ENCODE measurements around the gene CA5A. TPM values are rescaled to one million over a fixed set of nuclear protein-coding genes. Genes with fewer than 3 reads are reported as not detected.

The CA5A gene
- total and polyA plus RNA-seq, 9 of the 15 experiments (the other 6 are each of a cell fraction or from before 2014, with no cell fraction given), result not detected

DNA sequence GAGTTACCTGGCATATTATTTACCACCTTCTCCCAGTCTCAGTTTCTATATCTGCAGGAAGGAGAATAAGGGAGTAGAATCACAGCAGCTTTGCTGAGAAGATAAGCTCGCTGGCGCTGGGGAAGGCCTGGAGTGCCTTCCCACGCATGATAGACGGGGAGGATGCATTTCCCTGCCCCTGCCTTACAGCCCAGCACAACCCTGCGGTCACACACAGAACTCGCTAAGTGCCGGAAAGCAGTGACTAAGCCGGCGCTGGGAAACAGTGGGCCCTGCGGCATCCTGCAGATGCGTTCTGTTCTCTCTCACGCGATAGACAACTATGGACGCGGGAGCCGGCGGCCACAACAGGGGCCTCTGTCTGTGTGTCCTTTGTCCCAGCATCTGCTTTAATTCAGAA is 4.8 kb downstream of the CA5A start (continued):
- no peak for TF ChIP-seq KAT2B (IDR thresholded peaks at IDR 0.05; ENCODE audit: low read depth, low read length)
- TF ChIP-seq EP300 (IDR thresholded peaks at IDR 0.05; ENCODE audit: low read length), result peak; percentile 36; the same call in 1 of the 2 replicates
- no peak for TF ChIP-seq NCOA6 (IDR thresholded peaks at IDR 0.05)
- TF ChIP-seq HNRNPK (IDR thresholded peaks at IDR 0.05; ENCODE audit: low read depth, low read length, poor library complexity, severe bottlenecking), result no peak
- TF ChIP-seq ZNF75A (CRISPR knock-in tag; IDR thresholded peaks at IDR 0.05), result no peak
- no peak for TF ChIP-seq XRCC3 (IDR thresholded peaks at IDR 0.05)
- TF ChIP-seq ZKSCAN3 (CRISPR knock-in tag; IDR thresholded peaks at IDR 0.05), result no peak
- TF ChIP-seq NCOA4 (IDR thresholded peaks at IDR 0.05; ENCODE audit: partially characterized antibody), result no peak
- TF ChIP-seq, protein P1, sequence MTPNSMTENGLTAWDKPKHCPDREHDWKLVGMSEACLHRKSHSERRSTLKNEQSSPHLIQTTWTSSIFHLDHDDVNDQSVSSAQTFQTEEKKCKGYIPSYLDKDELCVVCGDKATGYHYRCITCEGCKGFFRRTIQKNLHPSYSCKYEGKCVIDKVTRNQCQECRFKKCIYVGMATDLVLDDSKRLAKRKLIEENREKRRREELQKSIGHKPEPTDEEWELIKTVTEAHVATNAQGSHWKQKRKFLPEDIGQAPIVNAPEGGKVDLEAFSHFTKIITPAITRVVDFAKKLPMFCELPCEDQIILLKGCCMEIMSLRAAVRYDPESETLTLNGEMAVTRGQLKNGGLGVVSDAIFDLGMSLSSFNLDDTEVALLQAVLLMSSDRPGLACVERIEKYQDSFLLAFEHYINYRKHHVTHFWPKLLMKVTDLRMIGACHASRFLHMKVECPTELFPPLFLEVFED (CRISPR knock-in tag; conservative IDR thresholded peaks at IDR 0.05), result no peak
- no peak for TF ChIP-seq ZNF589 (CRISPR knock-in tag; IDR thresholded peaks at IDR 0.05; ENCODE audit: low read depth)
- TF ChIP-seq BMI1 (IDR thresholded peaks at IDR 0.05; ENCODE audit: low read length), result no peak
- no peak for TF ChIP-seq POLR2AphosphoS2 (IDR thresholded peaks at IDR 0.05; ENCODE audit: low read length)
- TF ChIP-seq ADNP (tag; IDR thresholded peaks at IDR 0.05), result no peak
- TF ChIP-seq FOXK2 (conservative IDR thresholded peaks at IDR 0.05 in 1 of 2, IDR thresholded peaks at IDR 0.05 in 1 of 2; ENCODE audit: low read depth in 2 of 2), result no peak
- no peak for TF ChIP-seq ZNF165 (CRISPR knock-in tag; IDR thresholded peaks at IDR 0.05; ENCODE audit: borderline replicate concordance)
- TF ChIP-seq, protein P2, sequence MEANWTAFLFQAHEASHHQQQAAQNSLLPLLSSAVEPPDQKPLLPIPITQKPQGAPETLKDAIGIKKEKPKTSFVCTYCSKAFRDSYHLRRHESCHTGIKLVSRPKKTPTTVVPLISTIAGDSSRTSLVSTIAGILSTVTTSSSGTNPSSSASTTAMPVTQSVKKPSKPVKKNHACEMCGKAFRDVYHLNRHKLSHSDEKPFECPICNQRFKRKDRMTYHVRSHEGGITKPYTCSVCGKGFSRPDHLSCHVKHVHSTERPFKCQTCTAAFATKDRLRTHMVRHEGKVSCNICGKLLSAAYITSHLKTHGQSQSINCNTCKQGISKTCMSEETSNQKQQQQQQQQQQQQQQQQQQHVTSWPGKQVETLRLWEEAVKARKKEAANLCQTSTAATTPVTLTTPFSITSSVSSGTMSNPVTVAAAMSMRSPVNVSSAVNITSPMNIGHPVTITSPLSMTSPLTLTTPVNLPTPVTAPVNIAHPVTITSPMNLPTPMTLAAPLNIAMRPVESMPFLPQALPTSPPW (CRISPR knock-in tag; IDR thresholded peaks at IDR 0.05), result peak; percentile 60; the same call in 1 of the 2 replicates
- TF ChIP-seq, protein P3, sequence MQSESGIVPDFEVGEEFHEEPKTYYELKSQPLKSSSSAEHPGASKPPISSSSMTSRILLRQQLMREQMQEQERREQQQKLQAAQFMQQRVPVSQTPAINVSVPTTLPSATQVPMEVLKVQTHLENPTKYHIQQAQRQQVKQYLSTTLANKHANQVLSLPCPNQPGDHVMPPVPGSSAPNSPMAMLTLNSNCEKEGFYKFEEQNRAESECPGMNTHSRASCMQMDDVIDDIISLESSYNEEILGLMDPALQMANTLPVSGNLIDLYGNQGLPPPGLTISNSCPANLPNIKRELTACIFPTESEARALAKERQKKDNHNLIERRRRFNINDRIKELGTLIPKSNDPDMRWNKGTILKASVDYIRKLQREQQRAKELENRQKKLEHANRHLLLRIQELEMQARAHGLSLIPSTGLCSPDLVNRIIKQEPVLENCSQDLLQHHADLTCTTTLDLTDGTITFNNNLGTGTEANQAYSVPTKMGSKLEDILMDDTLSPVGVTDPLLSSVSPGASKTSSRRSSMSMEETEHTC (IDR thresholded peaks at IDR 0.05), result no peak
- TF ChIP-seq RFX5 (IDR thresholded peaks at IDR 0.05; ENCODE audit: low read depth, low read length), result no peak
- no peak for TF ChIP-seq ZNF76 (CRISPR knock-in tag; IDR thresholded peaks at IDR 0.05; ENCODE audit: borderline replicate concordance)
- TF ChIP-seq, protein P4, sequence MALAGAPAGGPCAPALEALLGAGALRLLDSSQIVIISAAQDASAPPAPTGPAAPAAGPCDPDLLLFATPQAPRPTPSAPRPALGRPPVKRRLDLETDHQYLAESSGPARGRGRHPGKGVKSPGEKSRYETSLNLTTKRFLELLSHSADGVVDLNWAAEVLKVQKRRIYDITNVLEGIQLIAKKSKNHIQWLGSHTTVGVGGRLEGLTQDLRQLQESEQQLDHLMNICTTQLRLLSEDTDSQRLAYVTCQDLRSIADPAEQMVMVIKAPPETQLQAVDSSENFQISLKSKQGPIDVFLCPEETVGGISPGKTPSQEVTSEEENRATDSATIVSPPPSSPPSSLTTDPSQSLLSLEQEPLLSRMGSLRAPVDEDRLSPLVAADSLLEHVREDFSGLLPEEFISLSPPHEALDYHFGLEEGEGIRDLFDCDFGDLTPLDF (CRISPR knock-in tag; IDR thresholded peaks at IDR 0.05), result no peak
- peak; percentile 59 for TF ChIP-seq FOSL1 (tag; conservative IDR thresholded peaks at IDR 0.05)
- TF ChIP-seq PTTG1 (tag; IDR thresholded peaks at IDR 0.05; ENCODE audit: low read depth), result no peak
- TF ChIP-seq ELF2 (CRISPR knock-in tag; IDR thresholded peaks at IDR 0.05), result no peak
- no peak for TF ChIP-seq ZNF780A (CRISPR knock-in tag; IDR thresholded peaks at IDR 0.05)
- TF ChIP-seq, protein P5, sequence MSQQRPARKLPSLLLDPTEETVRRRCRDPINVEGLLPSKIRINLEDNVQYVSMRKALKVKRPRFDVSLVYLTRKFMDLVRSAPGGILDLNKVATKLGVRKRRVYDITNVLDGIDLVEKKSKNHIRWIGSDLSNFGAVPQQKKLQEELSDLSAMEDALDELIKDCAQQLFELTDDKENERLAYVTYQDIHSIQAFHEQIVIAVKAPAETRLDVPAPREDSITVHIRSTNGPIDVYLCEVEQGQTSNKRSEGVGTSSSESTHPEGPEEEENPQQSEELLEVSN (IDR thresholded peaks at IDR 0.05; ENCODE audit: borderline replicate concordance in 1 of 2, extremely low read depth in 1 of 2, insufficient read depth in 1 of 2, insufficient read length in 1 of 2, low read depth in 1 of 2, low read length in 1 of 2, poor library complexity in 1 of 2, severe bottlenecking in 1 of 2), result no peak

All from K562 (cell line).